ENCODE measurements around the gene RAP1A. TPM values are rescaled to one million over a fixed set of nuclear protein-coding genes. Genes with fewer than 3 reads are reported as not detected.

RAP1A gene
- total RNA-seq, 1 donor from 2014 or later: 326 TPM

DNA sequence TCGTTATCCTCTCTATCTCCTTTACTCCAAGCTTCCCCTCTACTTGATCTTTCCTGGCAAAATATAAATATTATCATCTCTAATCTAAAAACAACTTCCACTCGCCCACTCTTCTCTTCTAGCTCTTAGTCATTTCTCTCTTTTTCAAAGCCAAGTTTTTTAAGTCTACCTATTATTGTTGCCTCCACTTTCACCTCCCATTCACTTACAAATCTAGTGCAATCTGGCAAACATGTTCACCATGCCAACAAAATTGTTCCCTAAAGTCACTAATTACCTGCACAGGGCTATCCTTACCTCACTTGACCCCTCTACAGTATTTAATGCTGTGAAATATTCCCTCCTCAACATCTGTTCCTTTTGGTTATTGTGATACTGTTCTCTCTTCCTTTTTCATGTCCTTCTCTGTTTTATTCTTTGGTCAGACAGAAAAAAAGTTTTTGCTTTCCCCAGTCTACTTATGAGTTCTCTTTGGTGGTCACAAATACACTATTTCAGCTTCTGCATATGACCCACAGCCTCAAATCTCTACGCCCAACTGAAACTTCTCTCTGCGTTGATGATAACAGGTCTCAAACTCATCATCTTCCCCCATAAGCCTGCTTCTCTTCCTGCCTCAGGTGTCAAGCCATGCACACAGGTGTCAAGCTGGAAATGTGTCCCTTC lies 31.9 kb upstream of the RAP1A start:
- H3K9me3 Mint-ChIP-seq: no peaks in the 10 kb centered on the region
- DNase-seq (ENCODE audit: low spot score): no peak
- no peak overlapping the region for H3K4me3 Mint-ChIP-seq
- intact Hi-C loops (cut with micrococcal nuclease): loop anchor here (2.0 kb wide), 1 partner anchor 13 kb away; no protein-coding TSS in a partner anchor
- peaks cover 1% of the 10 kb centered on the region for H3K36me3 Mint-ChIP-seq (ENCODE audit: low read depth)
- H3K27me3 Mint-ChIP-seq (ENCODE audit: insufficient read depth): no peaks in the 10 kb centered on the region
- peaks cover 26% of the 10 kb centered on the region for H3K4me1 Mint-ChIP-seq (ENCODE audit: low read depth)
- H3K27ac Mint-ChIP-seq: no peak overlapping the region

DNA sequence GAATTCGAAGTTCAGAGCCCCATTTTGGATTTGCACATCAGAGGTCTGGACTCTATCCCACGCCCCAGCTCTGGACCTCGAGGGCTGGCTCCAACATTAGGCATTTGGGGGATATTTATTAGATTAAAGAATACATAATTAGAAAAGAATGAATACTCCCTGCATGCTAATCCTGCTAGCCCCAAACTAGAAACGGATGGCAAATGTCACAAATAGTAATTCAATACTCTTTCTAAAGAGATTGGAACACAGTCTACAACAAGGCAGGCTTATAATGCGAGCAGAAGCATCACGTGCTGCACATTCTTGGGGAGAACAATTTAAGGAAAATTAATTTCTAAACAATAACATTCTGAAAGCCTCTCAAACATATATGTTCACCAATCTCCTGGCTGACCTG lies 27.7 kb upstream of the RAP1A start:
- Mint-ChIP-seq H3K4me1 (ENCODE audit: low read depth) (peaks cover 69% of the 10 kb centered on the region), H3K9me3 (no peaks in the 10 kb centered on the region), H3K36me3 (ENCODE audit: low read depth) (peaks cover 13% of the 10 kb centered on the region), H3K27me3 (ENCODE audit: insufficient read depth) (peaks cover 2% of the 10 kb centered on the region), H3K4me3 (no peak overlapping the region), H3K27ac (peak overlapping the region; percentile 91)
- DNase-seq (ENCODE audit: low spot score): no peak
- intact Hi-C loops (cut with micrococcal nuclease): loop anchor here (1.0 to 10.0 kb wide), 5 partner anchors 32 to 1697 kb away; partner anchors contain the start of gene INKA2

DNA sequence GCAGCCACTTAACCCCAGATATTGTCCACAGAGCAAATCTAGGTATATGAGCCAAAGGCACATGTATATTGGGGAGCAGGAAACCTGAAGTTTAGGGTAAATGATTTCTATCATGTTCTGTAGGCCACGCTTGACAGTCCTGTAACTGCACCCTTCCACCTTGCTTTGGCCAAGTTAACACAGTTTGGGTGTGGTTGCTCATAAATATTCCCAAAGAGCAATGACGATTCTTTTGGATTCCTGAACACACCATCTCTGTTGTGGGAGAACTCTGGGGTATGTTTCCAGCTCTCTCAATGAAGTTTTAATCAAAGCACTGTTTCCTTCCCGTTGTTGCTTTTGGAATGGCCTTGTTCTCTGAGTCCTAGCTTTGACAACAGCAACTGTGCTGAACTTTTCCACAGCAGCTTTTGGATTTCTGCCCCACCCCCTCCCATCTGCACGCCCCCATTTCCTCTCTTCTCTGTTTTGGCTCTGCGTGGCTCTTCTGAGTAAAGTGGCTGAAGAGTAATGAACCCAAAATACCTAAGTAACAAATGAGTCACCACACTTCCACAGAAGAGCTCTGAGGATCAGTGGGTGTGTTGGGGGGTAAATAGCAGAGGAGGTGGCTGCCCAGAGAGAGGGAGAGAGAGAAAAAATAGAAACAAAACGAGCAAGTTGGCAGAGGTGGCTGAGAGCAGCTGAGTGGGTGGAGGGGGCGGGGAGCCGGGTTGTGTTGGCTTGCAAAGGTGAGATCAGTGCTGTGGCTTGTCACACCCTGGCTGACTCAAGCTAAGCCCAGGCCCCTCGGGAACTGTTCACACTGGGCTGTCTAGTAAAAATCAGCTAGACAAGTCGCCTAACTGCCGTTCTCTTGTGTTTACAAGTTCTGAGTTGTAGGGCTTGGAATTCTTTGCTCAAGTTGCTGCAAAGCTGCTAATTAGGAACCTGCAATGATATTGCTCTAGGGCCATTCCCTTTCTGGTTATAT lies 26.9 kb upstream of the RAP1A start:
- Mint-ChIP-seq H3K27me3 (ENCODE audit: insufficient read depth) (peaks cover 2% of the 10 kb centered on the region), H3K4me3 (peak overlapping the region; percentile 25), H3K36me3 (ENCODE audit: low read depth) (peaks cover 13% of the 10 kb centered on the region), H3K4me1 (ENCODE audit: low read depth) (peaks cover 76% of the 10 kb centered on the region), H3K27ac (peak overlapping the region; percentile 91), H3K9me3 (no peaks in the 10 kb centered on the region)
- intact Hi-C loops (cut with micrococcal nuclease): loop anchor here (1.0 to 10.0 kb wide), 9 partner anchors 9 to 1698 kb away; partner anchors contain the start of gene INKA2
- DNase-seq (ENCODE audit: low spot score): peak; percentile 84

DNA sequence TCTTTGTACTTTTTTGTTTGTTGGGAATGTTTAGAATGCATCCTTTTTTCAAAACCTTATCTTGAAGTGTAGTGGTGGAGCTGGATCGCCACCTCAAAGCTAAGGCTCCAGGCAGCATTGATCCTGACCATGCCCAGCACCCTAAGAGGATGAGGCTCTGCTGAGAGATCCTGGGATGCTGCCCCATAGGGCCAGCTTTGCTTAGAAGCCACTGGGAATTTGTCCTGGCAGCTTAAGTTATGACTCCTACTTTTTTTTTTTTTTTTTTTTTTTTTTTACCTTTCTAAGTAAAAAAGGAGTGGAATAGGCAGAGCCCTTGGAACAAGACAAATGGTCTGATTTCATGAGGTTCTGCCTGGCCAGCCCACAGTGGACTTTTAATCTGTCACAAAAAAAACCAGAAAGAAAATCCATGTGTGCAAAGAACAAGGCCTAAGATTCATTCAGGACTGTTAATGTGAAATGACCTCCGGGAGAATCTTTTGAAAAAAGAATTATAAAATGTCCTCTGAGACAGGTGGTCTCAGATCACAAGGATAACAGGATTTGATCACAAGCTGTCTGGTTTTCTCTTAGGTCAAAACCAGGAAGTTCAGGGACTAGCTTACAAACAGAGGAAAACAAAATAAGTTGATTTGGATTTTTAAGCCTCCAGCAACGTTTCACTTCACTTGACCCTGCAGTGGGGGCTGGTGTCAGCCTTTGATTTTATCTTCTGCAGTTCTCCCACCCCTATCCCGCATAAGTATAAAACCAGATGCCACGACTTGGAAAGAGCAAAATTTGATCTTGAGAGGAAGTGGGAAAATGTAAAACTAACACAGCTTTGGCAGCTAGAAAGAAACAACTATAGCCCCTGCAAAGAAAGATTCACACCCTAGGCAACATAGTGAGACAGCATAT lies 25.9 kb upstream of the RAP1A start:
- H3K27ac Mint-ChIP-seq: peak overlapping the region; percentile 91
- H3K27me3 Mint-ChIP-seq (ENCODE audit: insufficient read depth): peaks cover 2% of the 10 kb centered on the region
- H3K36me3 Mint-ChIP-seq (ENCODE audit: low read depth): peaks cover 13% of the 10 kb centered on the region
- H3K4me1 Mint-ChIP-seq (ENCODE audit: low read depth): peaks cover 86% of the 10 kb centered on the region
- intact Hi-C loops (cut with micrococcal nuclease): loop anchor here (1.0 to 10.0 kb wide), 7 partner anchors 8 to 1699 kb away; partner anchors contain the start of gene INKA2
- no peak for DNase-seq (ENCODE audit: low spot score)
- H3K9me3 Mint-ChIP-seq: no peaks in the 10 kb centered on the region
- peak overlapping the region; percentile 50 for H3K4me3 Mint-ChIP-seq

DNA sequence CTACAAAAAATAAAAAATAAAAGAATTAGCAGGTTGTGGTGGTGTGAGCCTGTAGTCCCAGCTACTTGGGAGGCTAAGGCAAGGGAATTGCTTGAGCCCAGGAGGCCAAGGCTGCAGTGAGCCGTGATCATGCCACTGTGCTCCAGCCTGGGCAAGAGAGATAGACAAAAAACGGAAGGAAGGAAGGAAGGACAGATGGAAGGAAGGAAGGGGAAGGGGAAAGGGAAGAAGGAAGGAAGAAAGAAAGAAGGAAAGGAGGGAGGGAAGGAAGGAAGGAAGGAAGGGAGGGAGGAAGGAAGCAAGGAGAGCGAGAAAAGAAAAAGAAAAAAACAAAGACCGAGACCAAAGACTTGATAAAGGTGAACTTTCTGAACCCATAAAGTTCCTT lies 25.3 kb upstream of the RAP1A start:
- Mint-ChIP-seq H3K4me3 (no peak overlapping the region), H3K9me3 (no peaks in the 10 kb centered on the region), H3K27me3 (ENCODE audit: insufficient read depth) (peaks cover 2% of the 10 kb centered on the region), H3K27ac (peak overlapping the region; percentile 91), H3K4me1 (ENCODE audit: low read depth) (peaks cover 89% of the 10 kb centered on the region), H3K36me3 (ENCODE audit: low read depth) (peaks cover 13% of the 10 kb centered on the region)
- intact Hi-C loops (cut with micrococcal nuclease): loop anchor here (5.0 to 10.0 kb wide), 2 partner anchors 143 to 1699 kb away; partner anchors contain the start of gene INKA2
- no peak for DNase-seq (ENCODE audit: low spot score)

DNA sequence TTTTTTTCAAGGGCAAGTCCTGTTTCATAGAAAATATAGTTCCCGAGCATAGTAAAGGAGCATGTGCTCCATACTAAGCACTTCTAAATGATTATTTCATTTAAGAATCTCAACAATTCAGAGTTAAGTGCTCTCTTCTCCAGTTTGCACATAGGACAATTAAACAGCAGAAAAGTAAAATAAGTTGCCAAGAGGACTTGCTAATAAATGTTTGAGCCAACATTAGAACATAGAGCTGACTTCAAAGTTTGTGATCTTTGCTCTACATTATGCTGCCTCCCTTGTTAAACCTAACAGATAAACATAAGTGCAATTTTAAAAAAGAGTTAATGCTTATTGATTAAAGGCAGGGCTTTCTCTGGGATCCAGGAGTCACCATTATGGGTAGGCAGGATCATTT lies 23.8 kb upstream of the RAP1A start:
- no peak overlapping the region for H3K4me3 Mint-ChIP-seq
- peaks cover 96% of the 10 kb centered on the region for H3K4me1 Mint-ChIP-seq (ENCODE audit: low read depth)

DNA sequence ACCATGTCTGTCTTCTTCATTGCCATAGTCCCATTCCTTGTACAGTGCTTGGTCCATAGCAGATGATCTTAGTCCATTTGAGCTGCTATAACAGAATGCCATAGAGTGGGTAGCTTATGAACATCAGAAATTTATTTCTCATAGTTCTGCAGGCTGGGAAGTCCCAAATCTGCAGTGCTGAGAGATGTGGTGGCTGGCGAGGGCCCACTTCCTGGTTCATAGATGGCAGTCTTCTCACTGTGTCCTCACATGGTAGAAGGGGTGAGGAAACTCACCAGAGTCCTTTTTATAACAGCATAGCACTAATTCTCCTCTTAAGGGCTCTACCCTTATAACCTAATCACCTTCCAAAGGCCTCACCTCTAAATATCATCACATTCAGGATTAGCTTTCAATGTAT lies 23.1 kb upstream of the RAP1A start:
- Mint-ChIP-seq H3K4me1 (ENCODE audit: low read depth) (peaks cover 96% of the 10 kb centered on the region), H3K4me3 (peak overlapping the region; percentile 41), H3K9me3 (peaks cover 3% of the 10 kb centered on the region), H3K36me3 (ENCODE audit: low read depth) (peaks cover 26% of the 10 kb centered on the region), H3K27me3 (ENCODE audit: insufficient read depth) (peaks cover 2% of the 10 kb centered on the region), H3K27ac (peak overlapping the region; percentile 99)
- intact Hi-C loops (cut with micrococcal nuclease): loop anchor here (10.0 kb wide), 1 partner anchor 1702 kb away; no protein-coding TSS in a partner anchor
- peak; percentile 49 for DNase-seq (ENCODE audit: low spot score)

More for the DNA sequence above, 23.8 kb upstream of the RAP1A start:
- no peak overlapping the region for H3K27ac Mint-ChIP-seq
- intact Hi-C loops (cut with micrococcal nuclease): loop anchor here (10.0 kb wide), 1 partner anchor 1701 kb away; no protein-coding TSS in a partner anchor
- H3K9me3 Mint-ChIP-seq: peaks cover 3% of the 10 kb centered on the region
- peaks cover 2% of the 10 kb centered on the region for H3K27me3 Mint-ChIP-seq (ENCODE audit: insufficient read depth)
- DNase-seq (ENCODE audit: low spot score): no peak
- H3K36me3 Mint-ChIP-seq (ENCODE audit: low read depth): peaks cover 24% of the 10 kb centered on the region

DNA sequence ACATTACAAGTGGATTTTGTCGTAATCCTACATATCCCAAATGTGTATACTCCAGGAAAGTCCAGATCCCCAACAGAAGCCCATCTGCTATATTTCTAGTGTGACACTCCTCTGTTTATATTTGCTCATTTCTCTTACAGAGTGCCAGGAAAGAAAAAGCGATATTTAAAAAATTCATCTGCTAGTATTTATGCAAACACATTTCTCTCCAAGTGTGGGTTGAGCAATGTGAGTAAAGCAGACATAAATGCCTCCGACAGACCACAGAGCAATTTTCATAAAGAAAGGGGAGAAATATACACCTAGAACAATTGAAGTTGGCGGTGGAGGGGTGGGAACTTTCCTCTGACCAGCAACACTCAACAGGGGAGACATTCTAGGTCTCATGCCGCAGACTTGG lies 22.2 kb upstream of the RAP1A start:
- DNase-seq (ENCODE audit: low spot score): no peak
- Mint-ChIP-seq H3K27me3 (ENCODE audit: insufficient read depth) (peaks cover 2% of the 10 kb centered on the region), H3K36me3 (ENCODE audit: low read depth) (peaks cover 26% of the 10 kb centered on the region), H3K27ac (peak overlapping the region; percentile 99), H3K4me3 (peak overlapping the region; percentile 40), H3K4me1 (ENCODE audit: low read depth) (peaks cover 96% of the 10 kb centered on the region), H3K9me3 (peaks cover 3% of the 10 kb centered on the region)
- intact Hi-C loops (cut with micrococcal nuclease): loop anchor here (10.0 kb wide), 1 partner anchor 1703 kb away; no protein-coding TSS in a partner anchor

DNA sequence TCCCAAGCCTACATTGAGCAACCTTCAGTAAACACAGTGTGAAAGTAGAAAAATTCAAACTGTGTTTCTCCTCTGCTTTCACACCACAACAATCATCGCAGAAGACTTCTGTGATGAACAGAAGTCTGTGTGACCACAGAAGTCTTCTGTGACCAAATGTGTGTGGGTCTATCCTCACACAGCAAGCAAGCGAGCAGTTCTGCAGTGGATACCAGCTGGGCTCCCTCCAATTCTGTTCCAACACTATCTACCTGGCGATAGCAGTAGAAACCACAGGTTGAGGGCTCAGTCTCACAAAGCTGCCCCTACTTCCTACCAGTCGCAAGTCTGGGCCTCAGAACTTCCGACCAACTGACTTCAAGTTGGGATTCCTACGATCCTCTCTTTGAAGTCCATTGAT lies 21.0 kb upstream of the RAP1A start:
- intact Hi-C loops (cut with micrococcal nuclease): loop anchor here (1.0 to 10.0 kb wide), 4 partner anchors 90 to 1704 kb away; partner anchors contain the start of gene DDX20
- DNase-seq (ENCODE audit: low spot score): peak; percentile 39
- Mint-ChIP-seq H3K36me3 (ENCODE audit: low read depth) (peaks cover 32% of the 10 kb centered on the region), H3K27me3 (ENCODE audit: insufficient read depth) (no peaks in the 10 kb centered on the region), H3K27ac (peak overlapping the region; percentile 99), H3K9me3 (peaks cover 3% of the 10 kb centered on the region), H3K4me3 (peak overlapping the region; percentile 46), H3K4me1 (ENCODE audit: low read depth) (peaks cover 96% of the 10 kb centered on the region)

DNA sequence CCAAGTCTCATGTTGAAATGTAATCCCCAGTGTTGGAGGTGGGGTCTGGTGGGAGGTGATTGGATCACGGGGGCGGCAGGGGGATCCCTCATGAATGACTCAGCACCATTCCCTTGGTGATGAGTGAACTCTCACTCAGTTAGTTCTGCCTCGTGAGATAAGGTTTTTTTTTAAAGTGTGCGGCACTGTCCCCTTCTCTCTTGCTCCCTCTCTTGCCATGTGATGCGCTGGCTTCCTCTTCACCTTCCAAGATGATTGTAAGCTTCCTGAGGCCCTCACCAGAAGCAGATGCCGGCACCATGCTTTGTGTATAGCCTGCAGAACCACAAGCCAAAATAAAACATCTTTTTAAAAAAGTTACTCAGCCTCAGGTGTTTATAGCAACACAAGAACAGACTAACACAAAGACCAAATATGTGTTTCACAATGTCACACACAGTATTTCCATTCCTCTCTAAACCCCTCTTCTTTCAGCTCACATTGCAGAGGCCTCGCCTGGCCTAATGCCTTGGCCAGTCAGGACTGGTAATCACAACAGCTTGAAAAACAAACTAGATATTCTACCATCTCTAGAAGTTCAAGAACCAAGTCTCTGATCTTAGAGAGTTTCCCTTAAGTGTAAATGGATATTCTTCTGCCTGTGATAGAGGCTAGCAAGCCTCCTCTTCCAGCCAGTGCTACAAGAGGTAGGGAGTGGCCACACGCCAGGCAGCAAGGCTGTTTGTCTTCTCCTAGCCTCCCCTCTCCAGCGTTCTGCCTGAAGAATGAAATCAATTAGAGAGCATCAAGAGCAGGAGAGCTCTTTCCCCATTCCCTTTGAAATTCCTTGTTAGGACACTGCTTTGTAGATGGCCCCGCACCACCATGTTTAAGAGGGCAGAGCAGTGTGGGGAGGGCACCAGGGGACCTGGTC lies 19.6 kb upstream of the RAP1A start:
- Mint-ChIP-seq H3K27me3 (ENCODE audit: insufficient read depth) (no peaks in the 10 kb centered on the region), H3K36me3 (ENCODE audit: low read depth) (peaks cover 31% of the 10 kb centered on the region), H3K27ac (peak overlapping the region; percentile 99), H3K9me3 (peaks cover 3% of the 10 kb centered on the region), H3K4me1 (ENCODE audit: low read depth) (peaks cover 96% of the 10 kb centered on the region), H3K4me3 (peak overlapping the region; percentile 70)
- DNase-seq (ENCODE audit: low spot score): no peak
- intact Hi-C loops (cut with micrococcal nuclease): loop anchor here (2.0 to 10.0 kb wide), 4 partner anchors 13 to 1705 kb away; no protein-coding TSS in a partner anchor

DNA sequence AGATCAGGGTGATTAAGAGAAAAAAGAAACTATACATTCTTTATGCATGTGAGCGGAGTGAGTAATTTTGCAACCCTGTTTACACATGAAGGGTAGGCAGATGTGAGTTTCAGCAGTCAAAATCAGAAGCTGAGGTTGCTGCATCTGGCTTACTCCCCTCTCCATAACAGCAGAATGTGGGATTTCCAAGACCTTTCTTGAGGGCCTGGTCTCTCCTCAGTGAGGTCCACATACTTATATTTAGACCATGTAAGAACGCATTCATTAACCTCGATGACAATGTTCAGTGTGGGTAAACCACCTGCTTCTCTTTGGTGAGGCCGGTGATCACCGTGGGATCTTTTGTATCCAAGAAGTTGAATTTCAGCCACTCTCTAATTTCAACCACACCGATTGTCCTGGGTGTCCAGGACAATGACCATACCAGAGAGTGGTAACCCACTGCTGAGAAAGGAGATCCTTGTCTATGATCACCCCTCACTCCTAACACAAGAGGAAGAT lies 18.7 kb upstream of the RAP1A start:
- Mint-ChIP-seq H3K4me3 (peak overlapping the region; percentile 76), H3K27me3 (ENCODE audit: insufficient read depth) (no peaks in the 10 kb centered on the region), H3K36me3 (ENCODE audit: low read depth) (peaks cover 34% of the 10 kb centered on the region), H3K9me3 (peaks cover 3% of the 10 kb centered on the region), H3K27ac (peak overlapping the region; percentile 99), H3K4me1 (ENCODE audit: low read depth) (peaks cover 96% of the 10 kb centered on the region)
- intact Hi-C loops (cut with micrococcal nuclease): loop anchor here (1.0 to 5.0 kb wide), 5 partner anchors 8 to 84 kb away; no protein-coding TSS in a partner anchor
- peak; percentile 34 for DNase-seq (ENCODE audit: low spot score)

Measured in activated T-helper 1 cell treated with anti-CD3 and anti-CD28 coated beads, Interleukin-12 subunit alpha, Interleukin-12 subunit beta, Interleukin-2, Interleukin-4 antibody, amounts not matched to agents 30 ng/mL and 10 ng/mL and 1 ng/mL, durations not matched to agents 14 hours and 24 hours and 36 hours (primary cell).